Vagina (tissue), 2 donors: ENCODE results near the gene ZNF154.

Experiments used
- CTCF ChIP-seq, 3 experiments: fragments of 450-650 bp in 2 of 3; fragments of 200-600 bp in 1 of 3; sonication (generic) in 1 of 3; IDR thresholded peaks; one replicate each; pipeline ENCODE4 v1.5.1; 2017 to 2019; ENCODE audit warnings: antibody characterized with exemption in 3 of 3, mild to moderate bottlenecking in 2 of 3, moderate library complexity in 2 of 3
- POLR2A ChIP-seq, 2 donors: fragments of 450-650 bp; IDR thresholded peaks; one replicate each; pipeline ENCODE4 v1.6.1; 2017; ENCODE audit warnings: antibody characterized with exemption in 2 of 2, mild to moderate bottlenecking in 2 of 2, moderate library complexity in 2 of 2

- TF ChIP-seq CTCF (IDR thresholded peaks at IDR 0.05) (no peak), POLR2A (IDR thresholded peaks at IDR 0.05) (no peak)
Observed at GRCh38 chr19:57664269-57665127, 44.5 kb downstream of the ZNF154 start.
